Measurements from ENCODE around the gene TMEM184A. TPM values are rescaled to one million over a fixed set of nuclear protein-coding genes. Genes with fewer than 3 reads are reported as not detected.
A peak's percentile ranks its signal among the peaks of the same experiment; 100 is the strongest.

Gene TMEM184A
- total and polyA plus RNA-seq, 10 of the 15 experiments (the other 5 are each of a cell fraction or from before 2014, with no cell fraction given), result 0.04 to 0.15 TPM; not detected in 8

DNA sequence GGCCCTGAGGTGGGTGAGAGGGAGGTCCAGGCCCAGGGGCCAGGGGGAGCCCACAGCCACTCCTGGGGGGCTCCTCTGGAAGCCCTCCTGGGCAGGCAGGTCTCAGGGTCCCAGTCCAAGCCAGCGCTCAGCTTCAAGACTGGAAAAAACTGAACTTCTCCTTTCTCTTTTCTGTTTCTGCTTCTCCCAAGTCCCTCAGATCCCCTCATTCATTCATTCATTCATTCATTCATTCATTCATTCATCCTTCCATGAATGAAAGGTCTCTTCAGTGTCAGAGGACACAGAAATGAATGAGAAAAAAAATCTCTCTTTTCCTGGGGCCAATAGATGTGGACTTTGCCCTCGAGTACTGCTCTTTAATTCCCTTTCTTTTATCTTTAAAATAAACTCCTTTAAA, 48.4 kb upstream of the TMEM184A start:
- TF ChIP-seq PAX5 (IDR thresholded peaks at IDR 0.05; ENCODE audit: borderline replicate concordance, low read depth, low read length) (no peak), PML (IDR thresholded peaks at IDR 0.05; ENCODE audit: low read length) (no peak), ZNF384 (IDR thresholded peaks at IDR 0.05; ENCODE audit: borderline replicate concordance, low read depth, low read length) (no peak), POLR2AphosphoS5 (IDR thresholded peaks at IDR 0.05; ENCODE audit: low read length) (no peak), ZNF24 (IDR thresholded peaks at IDR 0.05) (peak; percentile 55; the same call in 1 of the 2 replicates), ASH2L (IDR thresholded peaks at IDR 0.05; ENCODE audit: borderline replicate concordance, low read depth) (no peak), TCF3 (IDR thresholded peaks at IDR 0.05; ENCODE audit: borderline replicate concordance, insufficient read depth, low read depth, low read length) (no peak), PAX8 (IDR thresholded peaks at IDR 0.05) (no peak)
- TF ChIP-seq, protein P1, sequence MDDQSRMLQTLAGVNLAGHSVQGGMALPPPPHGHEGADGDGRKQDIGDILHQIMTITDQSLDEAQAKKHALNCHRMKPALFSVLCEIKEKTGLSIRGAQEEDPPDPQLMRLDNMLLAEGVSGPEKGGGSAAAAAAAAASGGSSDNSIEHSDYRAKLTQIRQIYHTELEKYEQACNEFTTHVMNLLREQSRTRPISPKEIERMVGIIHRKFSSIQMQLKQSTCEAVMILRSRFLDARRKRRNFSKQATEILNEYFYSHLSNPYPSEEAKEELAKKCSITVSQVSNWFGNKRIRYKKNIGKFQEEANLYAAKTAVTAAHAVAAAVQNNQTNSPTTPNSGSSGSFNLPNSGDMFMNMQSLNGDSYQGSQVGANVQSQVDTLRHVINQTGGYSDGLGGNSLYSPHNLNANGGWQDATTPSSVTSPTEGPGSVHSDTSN (IDR thresholded peaks at IDR 0.05; ENCODE audit: insufficient replicate concordance, low read depth, low read length), result no peak
- H3K79me2 ChIP-seq (ENCODE audit: control insufficient read depth, insufficient read depth, low read length), result no peaks in the 10 kb centered on the region
- no peaks in the 10 kb centered on the region for H3K9me3 ChIP-seq (replicated peaks; ENCODE audit: control insufficient read depth, insufficient read depth, low read length)
- CTCF ChIA-PET, result no interaction called here
- no peaks in the 10 kb centered on the region for H3K36me3 ChIP-seq (ENCODE audit: control insufficient read depth in 2 of 2, insufficient read depth in 2 of 2, low read length in 1 of 2)
- FAIRE-seq (no peak), ATAC-seq (no peak), DNase-seq (ENCODE audit: low read depth, low spot score) (no peak)
- in situ Hi-C loops (cut with MboI), result no loop called here
- SMC1A ChIA-PET (ENCODE audit: uncharacterized antibody, unreplicated experiment), result no interaction called here
- BruUV-seq (replicated peaks), result no TSS peak
- POLR2A ChIA-PET, result no interaction called here
- H3K9ac ChIP-seq (ENCODE audit: control insufficient read depth, insufficient read depth, low read length), result no peak overlapping the region
- RAD21 ChIA-PET (ENCODE audit: unreplicated experiment), result no interaction called here
- 45% methylated on average over 2 of the region's 2 CpGs for WGBS (ENCODE audit: insufficient coverage, insufficient replicate concordance, low lambda C conversion rate, missing lambda C conversion rate)
- H3K4me1 ChIP-seq (ENCODE audit: control insufficient read depth, insufficient read depth, low read length), result no peaks in the 10 kb centered on the region
- intact Hi-C loops (cut with micrococcal nuclease; ENCODE audit: unreplicated experiment), result no loop called here
- H2AFZ ChIP-seq (ENCODE audit: control insufficient read depth, low read depth, low read length), result no peak overlapping the region
- H3K27me3 ChIP-seq (replicated peaks in 1 of 2; ENCODE audit: control insufficient read depth in 2 of 2, insufficient read depth in 2 of 2, low read length in 1 of 2), result no peaks in the 10 kb centered on the region
- no peaks in the 10 kb centered on the region for H4K20me1 ChIP-seq (ENCODE audit: control insufficient read depth, insufficient read depth)
- no peak overlapping the region for H3K4me3 ChIP-seq
- no peak overlapping the region for H3K27ac ChIP-seq (ENCODE audit: control insufficient read depth, insufficient read depth)
- H3K4me2 ChIP-seq (ENCODE audit: control insufficient read depth, insufficient read depth), result no peak overlapping the region

Data from GM12878 (cell line).